HG02759 (cell line): ENCODE measurements around the gene TENM4.

Experiments used
- ATAC-seq: cut with Tn5 transposase; IDR thresholded peaks from one replicate; pipeline ENCODE4 v1.9.1; 2021; ENCODE audit warnings: mild to moderate bottlenecking, moderate library complexity; ENCODE audit not compliant: unreplicated experiment

TENM4 gene

DNA sequence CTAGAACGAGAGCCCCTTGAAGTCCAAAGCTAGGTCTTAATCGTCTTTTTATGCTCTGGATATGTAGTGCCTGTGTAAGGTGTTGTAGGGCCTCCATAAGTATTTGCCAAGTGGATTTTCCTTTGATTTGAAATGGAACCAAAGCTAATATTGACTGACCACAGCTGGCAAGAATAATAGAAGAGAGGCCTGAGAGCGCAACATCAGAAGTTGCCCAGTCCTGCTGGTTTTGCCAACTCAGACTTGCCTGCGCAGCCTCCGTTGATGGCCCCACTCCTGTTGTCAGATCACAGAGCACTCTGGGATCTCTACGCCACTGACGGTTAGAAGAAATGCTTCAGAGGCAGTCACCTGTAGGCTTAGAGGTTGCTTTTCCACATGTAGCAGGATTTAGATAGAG is 251.2 kb downstream of the TENM4 start:
- ATAC-seq: no peak

DNA sequence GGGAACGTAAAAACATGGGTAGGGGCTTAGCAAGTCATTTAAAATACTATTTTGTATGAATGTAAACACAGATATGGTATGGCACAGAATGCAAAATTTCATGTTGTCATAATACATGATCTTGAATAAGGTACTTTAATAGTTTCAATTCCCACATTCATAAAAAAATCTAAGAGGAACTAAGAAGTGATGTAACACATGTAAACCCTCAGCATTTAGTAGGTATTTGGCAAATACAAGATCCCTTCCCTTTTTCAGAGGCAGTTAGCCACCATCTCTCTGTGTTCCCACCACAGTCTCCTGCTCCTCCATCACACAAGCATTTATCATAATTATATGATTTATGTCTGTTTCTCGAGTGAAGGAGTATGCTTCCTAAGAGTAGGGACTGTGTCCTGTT is 251.8 kb downstream of the TENM4 start:
- no peak for ATAC-seq

DNA sequence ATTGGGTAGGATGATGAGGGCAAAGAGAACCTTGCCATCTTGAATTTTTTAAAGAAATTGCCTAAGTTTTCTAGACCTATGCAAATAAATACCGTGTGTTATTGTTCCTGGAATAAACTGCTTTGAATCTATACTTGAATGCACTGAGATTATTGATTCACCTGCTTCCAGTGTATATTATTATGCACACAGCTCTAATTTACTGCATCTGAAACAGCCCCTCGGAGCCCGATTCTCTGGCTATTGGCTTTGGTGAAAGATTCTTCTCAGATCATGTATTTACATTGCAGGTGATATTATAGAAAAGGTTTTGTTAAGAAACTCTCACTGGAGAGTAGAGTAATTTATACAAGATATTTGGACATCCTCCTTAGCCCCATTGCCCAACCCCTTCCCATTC is 254.2 kb downstream of the TENM4 start:
- ATAC-seq: no peak

GRCh38 chr11:79185351-79185750 is 255.5 kb downstream of the TENM4 start:
- no peak for ATAC-seq

GRCh38 chr11:79184285-79184684 is 256.5 kb downstream of the TENM4 start:
- no peak for ATAC-seq

GRCh38 chr11:79182794-79183193 is 258.0 kb downstream of the TENM4 start:
- ATAC-seq: no peak

DNA sequence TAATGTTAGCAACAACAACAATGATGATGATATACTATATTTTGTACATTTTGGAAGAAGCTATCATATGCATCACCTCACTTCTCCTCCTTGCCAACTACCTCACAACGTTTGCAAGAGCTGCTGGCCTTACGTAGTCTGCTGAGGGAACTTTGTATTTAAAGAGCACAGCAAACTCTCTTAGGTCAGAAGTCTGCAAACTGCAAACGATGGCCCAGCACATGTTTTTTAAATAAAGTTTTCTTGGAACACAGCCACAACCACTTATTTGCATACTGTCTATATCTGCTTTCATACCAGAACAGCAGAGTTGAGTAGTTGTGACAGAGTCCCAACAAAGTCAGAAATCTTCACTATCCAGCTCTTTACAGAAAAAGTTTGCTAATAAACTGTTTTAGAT is 261.7 kb downstream of the TENM4 start:
- ATAC-seq: no peak

DNA sequence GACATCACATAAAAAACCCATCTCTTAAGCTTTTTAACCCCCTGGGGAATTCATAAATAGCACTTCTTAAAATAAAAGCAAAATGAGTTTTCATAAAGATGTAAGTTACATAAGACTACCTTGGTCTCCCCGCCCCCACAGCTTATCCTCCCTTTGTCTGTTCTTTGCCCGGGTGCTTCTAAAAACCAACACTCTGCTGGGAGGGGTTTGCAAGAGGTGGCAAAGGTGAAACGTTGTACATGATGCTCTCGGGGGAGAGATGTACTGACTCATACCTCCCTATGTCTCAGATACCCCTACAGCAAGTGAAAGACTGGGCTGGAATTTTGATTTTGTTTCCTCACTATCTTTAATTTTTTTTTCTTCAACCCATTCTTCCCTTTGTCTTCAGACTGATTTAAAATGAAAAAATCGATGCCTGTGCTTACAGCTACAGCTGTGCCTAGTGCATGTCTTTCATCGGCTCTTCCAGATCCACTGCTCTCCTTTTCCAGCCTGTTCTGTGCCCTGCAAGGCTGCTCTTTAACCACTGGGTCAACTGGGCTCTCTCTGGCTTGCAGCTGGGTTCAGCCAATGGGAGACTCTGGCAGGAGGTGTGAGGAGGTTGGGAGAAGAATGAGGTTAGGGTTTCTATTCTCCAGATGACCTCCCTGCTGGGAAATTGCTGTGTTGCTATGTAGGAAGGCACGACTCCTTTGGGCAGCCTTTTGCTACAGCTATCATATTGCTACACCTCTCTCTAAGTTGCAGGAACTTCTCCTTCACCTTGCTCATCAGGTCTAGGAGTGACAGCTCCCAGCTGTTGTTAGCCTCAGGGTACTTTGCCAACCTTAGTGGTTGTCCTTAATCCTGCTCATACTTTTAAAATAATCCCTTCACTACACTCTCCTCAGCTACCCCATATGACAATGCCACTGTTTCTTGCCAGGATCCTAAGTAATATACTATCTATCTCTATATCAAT is 266.5 kb downstream of the TENM4 start:
- ATAC-seq: no peak

- no peak for ATAC-seq
Measured at GRCh38 chr11:79173615-79174014, 267.2 kb downstream of the TENM4 start.

DNA sequence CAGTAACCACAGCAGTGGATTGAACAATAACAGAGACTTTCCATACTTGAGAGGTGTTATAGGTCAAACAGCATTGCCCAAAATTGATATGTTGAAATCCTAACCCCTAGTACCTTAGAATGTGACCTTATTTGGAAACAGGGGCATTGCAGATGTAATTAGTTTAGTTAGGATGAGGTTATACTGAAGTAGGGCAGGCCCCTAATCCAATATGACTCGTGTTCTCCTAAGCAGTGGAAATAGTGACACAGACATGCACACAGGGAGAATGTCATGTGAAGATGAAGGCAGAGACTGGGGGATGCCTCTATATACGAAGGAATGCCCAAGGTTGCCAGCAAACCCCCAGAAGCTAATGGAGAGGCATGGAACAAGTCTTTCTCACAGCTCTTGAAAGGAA is 270.5 kb downstream of the TENM4 start:
- no peak for ATAC-seq

- ATAC-seq: no peak
Measured at GRCh38 chr11:79168530-79169110, 272.2 kb downstream of the TENM4 start.

DNA sequence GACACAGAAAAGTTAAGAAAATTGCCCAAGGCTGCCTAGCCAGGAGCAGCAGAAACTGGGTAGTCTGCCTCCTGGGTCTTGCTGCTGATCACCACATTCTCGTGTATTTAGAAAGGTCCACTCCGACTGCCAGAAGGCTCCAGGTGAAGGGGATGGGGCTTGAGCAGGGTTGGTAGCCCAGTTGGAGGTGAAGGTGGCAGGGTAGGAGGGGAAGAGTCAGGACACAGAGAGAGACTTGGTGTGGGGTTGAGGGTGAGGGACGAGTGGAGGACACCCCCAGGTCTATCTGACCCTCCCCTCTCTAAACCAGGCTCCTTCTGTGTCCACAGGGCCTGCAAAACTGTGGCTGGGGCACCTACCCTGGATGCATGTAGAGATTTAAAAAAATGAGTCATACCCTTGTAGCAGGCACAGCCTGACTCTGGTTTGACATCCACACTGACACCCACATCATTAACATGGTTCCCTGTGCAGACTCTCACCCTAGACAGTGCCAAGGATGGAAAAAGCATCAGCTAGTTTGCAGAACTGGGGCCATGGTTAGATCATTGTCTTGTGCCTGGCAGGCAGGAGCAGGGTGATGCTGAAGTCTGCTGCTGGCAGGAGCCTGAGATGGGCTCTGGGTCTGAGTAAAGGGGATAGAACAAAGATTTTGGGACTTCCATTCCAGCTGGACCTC is 273.2 kb downstream of the TENM4 start:
- ATAC-seq: no peak

DNA sequence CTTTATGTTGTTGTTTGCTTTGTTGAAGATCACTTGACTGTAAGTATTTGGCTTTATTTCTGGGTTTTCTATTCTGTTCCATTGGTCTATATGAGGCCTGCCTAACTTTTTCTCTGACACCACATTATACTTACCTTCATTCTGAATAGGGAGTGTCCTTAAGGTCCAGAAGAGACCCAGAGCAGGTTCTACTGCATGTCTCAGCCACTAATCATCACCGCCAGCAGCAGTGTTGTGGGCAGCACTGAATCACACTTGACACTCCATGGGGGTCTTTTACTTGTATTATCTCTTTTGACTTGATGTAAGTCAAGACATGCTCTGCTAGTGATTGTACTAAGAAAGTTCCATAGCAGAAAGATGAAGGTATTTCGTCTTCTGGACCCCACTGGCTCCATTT is 274.9 kb downstream of the TENM4 start:
- no peak for ATAC-seq

DNA sequence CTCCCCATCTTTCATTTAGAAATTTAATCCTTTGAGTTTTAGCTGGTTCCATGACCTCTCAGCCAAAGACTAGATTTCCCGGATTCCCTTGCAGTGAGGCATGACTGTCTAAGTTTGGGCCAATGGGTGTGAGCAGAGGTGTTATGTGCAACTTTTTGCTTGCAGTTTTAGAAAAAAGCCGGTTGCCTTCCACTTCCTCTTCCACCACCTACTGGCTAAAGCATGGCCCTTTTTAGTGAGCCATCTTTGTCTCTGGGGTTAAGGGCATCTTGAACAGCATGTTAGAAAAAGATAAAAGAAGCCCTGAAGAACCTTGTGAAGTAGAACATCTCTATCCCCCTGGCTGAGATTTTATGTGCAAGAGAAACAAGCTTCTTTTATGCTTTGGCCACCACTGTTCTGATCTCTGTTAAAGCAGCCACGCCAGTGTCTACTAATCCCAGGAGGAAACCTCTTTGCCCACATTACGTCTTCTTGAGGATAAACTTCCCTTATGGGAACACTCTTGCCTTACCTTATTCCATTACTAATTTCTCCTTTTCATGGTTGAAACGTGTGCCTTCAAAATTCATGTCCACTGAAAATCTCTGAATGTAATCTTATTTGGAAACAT is 279.9 kb downstream of the TENM4 start:
- no peak for ATAC-seq

- ATAC-seq: no peak
Measured at GRCh38 chr11:79159657-79160450, 281.0 kb downstream of the TENM4 start.

DNA sequence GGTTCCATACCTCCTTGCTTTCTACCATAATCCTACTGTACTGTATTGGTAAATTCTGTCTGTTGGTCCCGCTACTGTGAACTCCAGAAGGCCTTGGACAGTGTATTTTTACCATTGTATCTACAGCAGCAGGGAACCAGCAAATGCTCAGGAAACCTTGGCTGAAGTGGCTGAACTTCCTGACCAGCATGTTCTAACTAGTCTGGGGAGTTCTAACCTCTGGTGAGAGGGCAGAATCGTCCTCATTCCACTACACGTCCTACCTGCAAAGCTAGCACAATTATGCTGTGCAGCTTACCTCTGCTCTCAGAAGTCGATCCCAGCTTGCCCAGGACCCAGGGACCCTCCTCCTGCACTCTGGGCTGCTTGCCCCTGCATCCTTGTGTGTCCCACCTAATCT is 283.1 kb downstream of the TENM4 start:
- ATAC-seq: no peak

GRCh38 chr11:79156031-79156430 is 284.8 kb downstream of the TENM4 start:
- no peak for ATAC-seq

DNA sequence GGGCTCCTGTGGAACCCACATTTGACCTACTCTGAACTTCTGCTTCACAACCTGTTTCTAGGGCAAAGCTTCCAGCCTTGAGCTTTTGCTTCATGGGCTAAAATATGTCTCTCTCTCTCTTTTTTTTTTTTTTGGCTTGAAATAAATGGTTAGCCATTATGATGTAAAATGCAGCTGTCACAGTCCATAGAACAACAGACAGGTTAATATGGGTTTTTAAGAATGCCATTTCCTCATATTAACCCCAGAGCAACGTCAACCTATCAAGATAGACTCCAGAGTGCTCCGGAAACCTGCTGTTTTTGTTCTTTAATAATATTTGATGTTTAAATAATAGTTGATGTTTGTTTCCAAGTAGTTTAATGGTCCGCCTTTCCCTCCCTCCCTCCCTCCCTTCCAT is 285.6 kb downstream of the TENM4 start:
- ATAC-seq: no peak

GRCh38 chr11:79152511-79152910 is 288.3 kb downstream of the TENM4 start:
- ATAC-seq: no peak

- ATAC-seq: no peak
Measured at GRCh38 chr11:79151396-79151795, 289.4 kb downstream of the TENM4 start.

DNA sequence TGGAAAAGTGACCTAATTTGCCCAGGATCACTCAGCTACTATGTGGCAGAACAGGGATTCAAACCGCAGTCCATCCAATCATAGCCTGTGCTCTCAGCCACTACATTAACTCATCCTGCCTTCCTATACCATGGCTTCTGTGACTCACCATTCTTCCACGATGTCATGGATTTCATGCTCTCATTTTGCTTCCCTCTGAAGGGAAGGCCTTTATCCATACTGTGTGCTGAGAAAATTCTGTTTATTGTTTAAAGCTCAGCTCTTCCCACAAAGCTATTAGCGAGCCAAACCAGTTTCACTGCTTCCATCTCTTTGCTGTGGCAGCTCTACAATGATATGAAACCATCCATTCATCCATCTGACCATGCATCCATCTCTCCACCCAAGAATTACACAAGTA is 289.9 kb downstream of the TENM4 start:
- ATAC-seq: no peak
